GM23338 (cell line): ENCODE measurements around the gene APLN. TPM values are rescaled to one million over a fixed set of nuclear protein-coding genes. Genes with fewer than 3 reads are reported as not detected.

Experiments
- ATAC-seq: fragments of 200-7000 bp; cut with Tn5 transposase; 3 replicates; pipeline ENCODE4 v1.9.1; 2020
- DNase-seq: peaks from one replicate; pipeline ENCODE4 v3.0.0-alpha.2; 2015; ENCODE audit warnings: low spot score
- H2AFZ ChIP-seq: fragments of 200-600 bp; sonication (generic); 2 replicates; pipeline ENCODE4 v1.8.0; 2016; ENCODE audit warnings: antibody characterized with exemption, mild to moderate bottlenecking, moderate library complexity
- H3F3A ChIP-seq: fragments of 200-600 bp; sonication (generic); replicated peaks from 2 replicates; pipeline ENCODE4 v1.8.0; 2017; ENCODE audit warnings: antibody characterized with exemption, mixed run types, low read depth
- H3K27ac ChIP-seq: fragments of 200-600 bp; sonication (generic); 2 replicates; pipeline ENCODE4 v1.6.1; 2016; ENCODE audit warnings: low read depth
- H3K27me3 ChIP-seq: fragments of 200-600 bp; sonication (generic); 2 replicates; pipeline ENCODE4 v1.8.0; 2016; ENCODE audit warnings: mild to moderate bottlenecking, mixed run types, moderate library complexity; ENCODE audit not compliant: insufficient read depth
- H3K36me3 ChIP-seq: fragments of 200-600 bp; sonication (generic); 2 replicates; pipeline ENCODE4 v1.8.0; 2016; ENCODE audit warnings: mild to moderate bottlenecking; ENCODE audit not compliant: insufficient read depth
- H3K4me1 ChIP-seq: fragments of 200-600 bp; sonication (generic); 2 replicates; pipeline ENCODE4 v1.8.0; 2016; ENCODE audit warnings: mild to moderate bottlenecking, moderate library complexity; ENCODE audit not compliant: insufficient read depth
- H3K4me2 ChIP-seq: fragments of 200-600 bp; sonication (generic); 2 replicates; pipeline ENCODE4 v1.7.1; 2017; ENCODE audit warnings: mixed run types
- H3K4me3 ChIP-seq: fragments of 200-600 bp; sonication (generic); 2 replicates; pipeline ENCODE4 v1.6.1; 2016; ENCODE audit warnings: mixed run types
- H3K79me2 ChIP-seq: fragments of 200-600 bp; sonication (generic); replicated peaks from 2 replicates; pipeline ENCODE4 v1.8.0; 2017; ENCODE audit warnings: mild to moderate bottlenecking; ENCODE audit not compliant: insufficient read depth
- H3K9me2 ChIP-seq: fragments of 200-600 bp; sonication (generic); 2 replicates; pipeline ENCODE4 v1.8.0; 2017; ENCODE audit not compliant: insufficient read depth
- H4K20me1 ChIP-seq: fragments of 200-600 bp; sonication (generic); replicated peaks from 2 replicates; pipeline ENCODE4 v1.8.0; 2017; ENCODE audit warnings: mild to moderate bottlenecking; ENCODE audit not compliant: insufficient read depth
- H3K27ac Mint-ChIP-seq: 2 replicates; pipeline ENCODE4 v1.8.0; 2020; ENCODE audit warnings: inconsistent platforms, mild to moderate bottlenecking, moderate library complexity, mixed read lengths
- H3K27me3 Mint-ChIP-seq: 3 replicates; pipeline ENCODE4 v1.8.0; 2022; ENCODE audit warnings: low read depth, mild to moderate bottlenecking, moderate library complexity, mixed read lengths, inconsistent platforms; ENCODE audit not compliant: insufficient read depth, poor library complexity
- H3K36me3 Mint-ChIP-seq: 3 replicates; pipeline ENCODE4 v1.8.0; 2021; ENCODE audit warnings: low read depth, mild to moderate bottlenecking, inconsistent platforms, moderate library complexity, mixed read lengths
- H3K4me1 Mint-ChIP-seq: 3 replicates; pipeline ENCODE4 v1.8.0; 2020; ENCODE audit warnings: mild to moderate bottlenecking, inconsistent platforms, mixed read lengths
- H3K4me3 Mint-ChIP-seq: 3 replicates; pipeline ENCODE4 v1.8.0; 2021; ENCODE audit warnings: moderate library complexity, mild to moderate bottlenecking, inconsistent platforms, mixed read lengths
- H3K9me3 Mint-ChIP-seq: 3 replicates; pipeline ENCODE4 v1.8.0; 2020; ENCODE audit warnings: moderate library complexity, mild to moderate bottlenecking, inconsistent platforms, mixed read lengths
- CREB1 ChIP-seq: fragments of 250-450 bp; sonication (Bioruptor Pico); IDR thresholded peaks from 2 replicates; pipeline ENCODE4 v1.5.0; 2020; ENCODE audit warnings: low read depth, mild to moderate bottlenecking, moderate library complexity
- EZH2 ChIP-seq: fragments of 200-600 bp; sonication (generic); IDR thresholded peaks from one replicate; pipeline ENCODE4 v1.8.0; 2017; ENCODE audit warnings: antibody characterized with exemption, mild to moderate bottlenecking, low read depth; ENCODE audit not compliant: unreplicated experiment
- EZH2phosphoT487 ChIP-seq: fragments of 200-600 bp; sonication (generic); IDR thresholded peaks from one replicate; pipeline ENCODE4 v1.8.1; 2018; ENCODE audit warnings: antibody characterized with exemption; ENCODE audit not compliant: unreplicated experiment
- JUNB ChIP-seq: IDR thresholded peaks from one replicate; pipeline ENCODE4 v1.6.1; 2016; ENCODE audit warnings: antibody characterized with exemption; ENCODE audit not compliant: unreplicated experiment
- NANOG ChIP-seq: IDR thresholded peaks from 2 replicates; pipeline ENCODE4 v1.6.1; 2016; ENCODE audit warnings: antibody characterized with exemption, borderline replicate concordance
- POLR2AphosphoS5 ChIP-seq: IDR thresholded peaks from 2 replicates; pipeline ENCODE4 v1.6.1; 2016; ENCODE audit warnings: antibody characterized with exemption, low read depth
- STAT1 ChIP-seq: IDR thresholded peaks from one replicate; pipeline ENCODE4 v1.6.1; 2016; ENCODE audit warnings: antibody characterized with exemption; ENCODE audit not compliant: unreplicated experiment
- polyA plus RNA-seq: library from polyadenylated mRNA; unstranded; fragments of >200 nt; fragmentation: Nextera tagmentation; extraction: Ambion mirVana; gene quantifications from 2 replicates; pipeline ENCODE4 v1.2.1, GENCODE V29; 2016
- total RNA-seq: library from RNA; depleted of rRNA; stranded (reverse); fragments of >200 nt; shearing (Covaris generic); gene quantifications from 2 replicates; pipeline ENCODE4 v1.2.3, GENCODE V29; 2014
- TF ChIP-seq, protein P1 (sequence below): IDR thresholded peaks from one replicate; pipeline ENCODE4 v1.6.1; 2018; ENCODE audit warnings: antibody characterized with exemption; ENCODE audit not compliant: unreplicated experiment

The APLN gene
- total and polyA plus RNA-seq, 2 experiments from 2014 or later = 0.49 to 0.60 TPM

- H3K36me3 Mint-ChIP-seq = no peaks in the 10 kb centered on the region
Observed at GRCh38 chrX:129641941-129642340, 12.8 kb downstream of the APLN start.

DNA sequence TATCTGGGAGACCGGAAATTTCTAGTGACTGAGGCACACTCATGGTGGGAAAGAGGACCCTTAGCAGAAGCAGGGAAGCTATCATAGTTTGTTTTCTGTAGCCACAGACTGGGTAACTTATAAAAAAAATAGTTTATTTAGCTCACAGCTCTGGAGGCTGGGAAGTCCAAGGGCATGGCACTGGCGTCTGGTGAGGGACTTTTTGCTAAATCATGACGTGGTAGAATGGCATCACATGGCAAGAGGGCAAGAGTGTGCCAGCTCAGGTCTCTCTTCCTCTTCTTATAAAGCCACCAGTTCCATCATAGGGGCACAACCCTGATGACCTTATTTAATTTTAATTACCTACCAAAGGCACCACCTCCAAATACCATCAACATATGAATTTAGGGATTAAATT lies 13.3 kb downstream of the APLN start:
- Histone ChIP-seq H3K79me2 (no peaks in the 10 kb centered on the region), H3K36me3 (no peaks in the 10 kb centered on the region), H3K27ac (no peak overlapping the region), H3F3A (no peaks in the 10 kb centered on the region), H4K20me1 (no peaks in the 10 kb centered on the region), H3K27me3 (no peaks in the 10 kb centered on the region), H3K4me3 (no peak overlapping the region), H2AFZ (no peak overlapping the region), H3K9me2 (no peaks in the 10 kb centered on the region), H3K4me2 (no peak overlapping the region), H3K4me1 (no peaks in the 10 kb centered on the region; the same call in 1 of the 2 replicates)
- DNase-seq = no peak
- H3K9me3 Mint-ChIP-seq = no peaks in the 10 kb centered on the region
- H3K4me1 Mint-ChIP-seq = peaks cover 6% of the 10 kb centered on the region; the same call in 1 of the 3 replicates
- no peaks in the 10 kb centered on the region for H3K36me3 Mint-ChIP-seq
- peaks cover 3% of the 10 kb centered on the region for H3K27me3 Mint-ChIP-seq
- H3K4me3 Mint-ChIP-seq = no peak overlapping the region
- H3K27ac Mint-ChIP-seq = no peak overlapping the region
- TF ChIP-seq STAT1 = no peak
- no peak for ATAC-seq

More at GRCh38 chrX:129641941-129642340, 12.8 kb downstream of the APLN start:
- Mint-ChIP-seq H3K4me1 (peaks cover 6% of the 10 kb centered on the region; the same call in 1 of the 3 replicates), H3K4me3 (no peak overlapping the region), H3K27ac (no peak overlapping the region), H3K27me3 (peaks cover 3% of the 10 kb centered on the region), H3K9me3 (no peaks in the 10 kb centered on the region)
- Histone ChIP-seq H2AFZ (no peak overlapping the region), H3K4me3 (no peak overlapping the region), H3F3A (no peaks in the 10 kb centered on the region), H3K27ac (no peak overlapping the region), H3K36me3 (no peaks in the 10 kb centered on the region), H3K9me2 (no peaks in the 10 kb centered on the region), H3K4me1 (no peaks in the 10 kb centered on the region; the same call in 1 of the 2 replicates), H3K27me3 (no peaks in the 10 kb centered on the region), H3K4me2 (no peak overlapping the region), H4K20me1 (no peaks in the 10 kb centered on the region), H3K79me2 (no peaks in the 10 kb centered on the region)
- no peak for DNase-seq
- TF ChIP-seq EZH2 (no peak), JUNB (no peak), NANOG (no peak), EZH2phosphoT487 (no peak), POLR2AphosphoS5 (no peak)
- TF ChIP-seq, protein P1, sequence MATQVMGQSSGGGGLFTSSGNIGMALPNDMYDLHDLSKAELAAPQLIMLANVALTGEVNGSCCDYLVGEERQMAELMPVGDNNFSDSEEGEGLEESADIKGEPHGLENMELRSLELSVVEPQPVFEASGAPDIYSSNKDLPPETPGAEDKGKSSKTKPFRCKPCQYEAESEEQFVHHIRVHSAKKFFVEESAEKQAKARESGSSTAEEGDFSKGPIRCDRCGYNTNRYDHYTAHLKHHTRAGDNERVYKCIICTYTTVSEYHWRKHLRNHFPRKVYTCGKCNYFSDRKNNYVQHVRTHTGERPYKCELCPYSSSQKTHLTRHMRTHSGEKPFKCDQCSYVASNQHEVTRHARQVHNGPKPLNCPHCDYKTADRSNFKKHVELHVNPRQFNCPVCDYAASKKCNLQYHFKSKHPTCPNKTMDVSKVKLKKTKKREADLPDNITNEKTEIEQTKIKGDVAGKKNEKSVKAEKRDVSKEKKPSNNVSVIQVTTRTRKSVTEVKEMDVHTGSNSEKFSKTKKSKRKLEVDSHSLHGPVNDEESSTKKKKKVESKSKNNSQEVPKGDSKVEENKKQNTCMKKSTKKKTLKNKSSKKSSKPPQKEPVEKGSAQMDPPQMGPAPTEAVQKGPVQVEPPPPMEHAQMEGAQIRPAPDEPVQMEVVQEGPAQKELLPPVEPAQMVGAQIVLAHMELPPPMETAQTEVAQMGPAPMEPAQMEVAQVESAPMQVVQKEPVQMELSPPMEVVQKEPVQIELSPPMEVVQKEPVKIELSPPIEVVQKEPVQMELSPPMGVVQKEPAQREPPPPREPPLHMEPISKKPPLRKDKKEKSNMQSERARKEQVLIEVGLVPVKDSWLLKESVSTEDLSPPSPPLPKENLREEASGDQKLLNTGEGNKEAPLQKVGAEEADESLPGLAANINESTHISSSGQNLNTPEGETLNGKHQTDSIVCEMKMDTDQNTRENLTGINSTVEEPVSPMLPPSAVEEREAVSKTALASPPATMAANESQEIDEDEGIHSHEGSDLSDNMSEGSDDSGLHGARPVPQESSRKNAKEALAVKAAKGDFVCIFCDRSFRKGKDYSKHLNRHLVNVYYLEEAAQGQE = no peak
- no peak for ATAC-seq

DNA sequence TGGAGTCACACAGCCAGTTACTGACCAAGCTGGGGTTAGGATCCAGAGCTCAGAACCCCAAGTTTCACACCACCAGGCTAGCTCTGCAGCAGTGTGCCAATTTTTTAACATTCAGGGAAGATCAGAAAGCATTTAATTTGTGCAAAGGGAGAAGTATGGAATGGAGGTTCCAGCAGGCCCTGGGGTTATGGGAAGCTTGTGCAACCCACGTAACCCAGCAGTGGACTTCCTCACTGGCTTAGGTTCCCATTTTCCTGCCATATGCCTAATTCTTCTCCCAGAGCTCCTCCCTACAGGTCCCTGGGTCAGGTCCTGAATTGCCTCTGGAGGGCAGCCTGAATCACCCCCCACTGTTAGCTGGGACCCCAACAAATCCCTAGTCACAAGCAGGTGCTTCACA lies 14.0 kb downstream of the APLN start:
- Histone ChIP-seq H3K79me2 (no peaks in the 10 kb centered on the region), H3K9me2 (no peaks in the 10 kb centered on the region), H3K4me2 (no peak overlapping the region), H4K20me1 (no peaks in the 10 kb centered on the region), H3K4me1 (no peaks in the 10 kb centered on the region; the same call in 1 of the 2 replicates), H3K27ac (no peak overlapping the region), H3K36me3 (no peaks in the 10 kb centered on the region), H3K4me3 (no peak overlapping the region), H3K27me3 (no peaks in the 10 kb centered on the region), H2AFZ (no peak overlapping the region), H3F3A (no peaks in the 10 kb centered on the region)
- Mint-ChIP-seq H3K27me3 (peaks cover 3% of the 10 kb centered on the region), H3K4me3 (no peak overlapping the region), H3K27ac (no peak overlapping the region), H3K36me3 (no peaks in the 10 kb centered on the region), H3K9me3 (no peaks in the 10 kb centered on the region), H3K4me1 (peaks cover 6% of the 10 kb centered on the region; the same call in 1 of the 3 replicates)
- DNase-seq (no peak), ATAC-seq (no peak)
- TF ChIP-seq CREB1 (no peak), EZH2 (no peak), EZH2phosphoT487 (no peak), STAT1 (no peak)
